Measurements from ENCODE around the gene STAB2. TPM values are rescaled to one million over a fixed set of nuclear protein-coding genes. Genes with fewer than 3 reads are reported as not detected.

STAB2 gene
- total and polyA plus RNA-seq, 4 donors = 3.4 to 42.6 (median 16.6) TPM

- TF ChIP-seq, protein P1, sequence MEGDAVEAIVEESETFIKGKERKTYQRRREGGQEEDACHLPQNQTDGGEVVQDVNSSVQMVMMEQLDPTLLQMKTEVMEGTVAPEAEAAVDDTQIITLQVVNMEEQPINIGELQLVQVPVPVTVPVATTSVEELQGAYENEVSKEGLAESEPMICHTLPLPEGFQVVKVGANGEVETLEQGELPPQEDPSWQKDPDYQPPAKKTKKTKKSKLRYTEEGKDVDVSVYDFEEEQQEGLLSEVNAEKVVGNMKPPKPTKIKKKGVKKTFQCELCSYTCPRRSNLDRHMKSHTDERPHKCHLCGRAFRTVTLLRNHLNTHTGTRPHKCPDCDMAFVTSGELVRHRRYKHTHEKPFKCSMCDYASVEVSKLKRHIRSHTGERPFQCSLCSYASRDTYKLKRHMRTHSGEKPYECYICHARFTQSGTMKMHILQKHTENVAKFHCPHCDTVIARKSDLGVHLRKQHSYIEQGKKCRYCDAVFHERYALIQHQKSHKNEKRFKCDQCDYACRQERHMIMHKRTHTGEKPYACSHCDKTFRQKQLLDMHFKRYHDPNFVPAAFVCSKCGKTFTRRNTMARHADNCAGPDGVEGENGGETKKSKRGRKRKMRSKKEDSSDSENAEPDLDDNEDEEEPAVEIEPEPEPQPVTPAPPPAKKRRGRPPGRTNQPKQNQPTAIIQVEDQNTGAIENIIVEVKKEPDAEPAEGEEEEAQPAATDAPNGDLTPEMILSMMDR (IDR thresholded peaks at IDR 0.05; ENCODE audit: low read depth, low read length, missing input control) = no peak
- TF ChIP-seq, protein P2, sequence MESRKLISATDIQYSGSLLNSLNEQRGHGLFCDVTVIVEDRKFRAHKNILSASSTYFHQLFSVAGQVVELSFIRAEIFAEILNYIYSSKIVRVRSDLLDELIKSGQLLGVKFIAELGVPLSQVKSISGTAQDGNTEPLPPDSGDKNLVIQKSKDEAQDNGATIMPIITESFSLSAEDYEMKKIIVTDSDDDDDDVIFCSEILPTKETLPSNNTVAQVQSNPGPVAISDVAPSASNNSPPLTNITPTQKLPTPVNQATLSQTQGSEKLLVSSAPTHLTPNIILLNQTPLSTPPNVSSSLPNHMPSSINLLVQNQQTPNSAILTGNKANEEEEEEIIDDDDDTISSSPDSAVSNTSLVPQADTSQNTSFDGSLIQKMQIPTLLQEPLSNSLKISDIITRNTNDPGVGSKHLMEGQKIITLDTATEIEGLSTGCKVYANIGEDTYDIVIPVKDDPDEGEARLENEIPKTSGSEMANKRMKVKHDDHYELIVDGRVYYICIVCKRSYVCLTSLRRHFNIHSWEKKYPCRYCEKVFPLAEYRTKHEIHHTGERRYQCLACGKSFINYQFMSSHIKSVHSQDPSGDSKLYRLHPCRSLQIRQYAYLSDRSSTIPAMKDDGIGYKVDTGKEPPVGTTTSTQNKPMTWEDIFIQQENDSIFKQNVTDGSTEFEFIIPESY (IDR thresholded peaks at IDR 0.05) = no peak
- TF ChIP-seq JUND (IDR thresholded peaks at IDR 0.05) (no peak), RAD21 (IDR thresholded peaks at IDR 0.05) (no peak), FOXA1 (IDR thresholded peaks at IDR 0.05) (no peak), TAF1 (conservative IDR thresholded peaks at IDR 0.05) (no peak), FOXA2 (IDR thresholded peaks at IDR 0.05) (no peak), GABPA (IDR thresholded peaks at IDR 0.05 in 1 of 2, conservative IDR thresholded peaks at IDR 0.05 in 1 of 2) (no peak)
- Histone ChIP-seq H3K4me1 (ENCODE audit: control insufficient read depth in 4 of 4, insufficient read depth in 4 of 4, low read length in 3 of 4) (no peaks in the 10 kb centered on the region), H3K9me3 (ENCODE audit: control insufficient read depth in 4 of 4, low read length in 3 of 4) (no peaks in the 10 kb centered on the region), H3K36me3 (ENCODE audit: control insufficient read depth in 4 of 4, insufficient read depth in 3 of 4, low read depth in 1 of 4, low read length in 3 of 4) (no peaks in the 10 kb centered on the region), H3K27me3 (ENCODE audit: control insufficient read depth in 4 of 4, insufficient read depth in 4 of 4, low read length in 3 of 4) (no peaks in the 10 kb centered on the region), H3K27ac (ENCODE audit: low read depth in 1 of 2, low read length in 2 of 2) (no peak overlapping the region), H3K9ac (ENCODE audit: low read depth in 1 of 2, low read length in 2 of 2) (no peak overlapping the region), H3K4me3 (ENCODE audit: low read depth in 1 of 3, low read length in 3 of 3) (no peak overlapping the region)
- 75% methylated on average over 1 of the region's 1 CpG for WGBS
- no peak for DNase-seq (ENCODE audit: low spot score)
Observed at GRCh38 chr12:103558879-103559278, 28.2 kb upstream of the STAB2 start.

DNA sequence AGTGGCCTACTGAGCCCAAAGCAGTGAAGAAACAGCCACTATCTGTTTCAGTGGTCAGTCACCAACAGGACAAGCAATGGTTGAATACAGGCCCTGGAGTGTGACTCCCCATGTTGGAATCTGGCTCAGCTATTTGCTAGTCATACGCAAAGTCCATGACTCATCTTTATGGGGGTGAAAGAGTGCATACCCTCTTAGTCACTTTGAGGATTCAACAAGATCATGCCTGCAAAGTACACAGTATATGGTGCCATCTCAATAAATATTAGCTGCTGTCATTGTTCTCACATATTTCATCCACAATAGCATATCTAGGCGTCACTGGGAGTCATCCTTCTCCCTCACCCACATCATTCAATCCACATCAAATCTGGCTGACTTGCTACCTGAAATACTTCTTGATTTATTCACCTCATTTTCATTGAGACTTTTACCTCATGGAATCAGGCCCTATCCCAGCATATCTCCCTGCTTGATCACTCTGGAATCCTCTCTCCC, 26.4 kb upstream of the STAB2 start:
- no peak for TF ChIP-seq RXRA (IDR thresholded peaks at IDR 0.05)
- TF ChIP-seq GABPA (IDR thresholded peaks at IDR 0.05 in 1 of 2, conservative IDR thresholded peaks at IDR 0.05 in 1 of 2) = no peak
- TF ChIP-seq TAF1 (conservative IDR thresholded peaks at IDR 0.05) = no peak
- TF ChIP-seq SP1 (IDR thresholded peaks at IDR 0.05) = no peak
- TF ChIP-seq NR2F2 (IDR thresholded peaks at IDR 0.05) = no peak
- TF ChIP-seq FOXA1 (IDR thresholded peaks at IDR 0.05) = no peak
- no peak for TF ChIP-seq YY1 (IDR thresholded peaks at IDR 0.05)
- no peak for TF ChIP-seq RAD21 (IDR thresholded peaks at IDR 0.05)
- TF ChIP-seq, protein P1 (IDR thresholded peaks at IDR 0.05; ENCODE audit: low read depth, low read length, missing input control) = no peak
- no peak for TF ChIP-seq HNF4G (IDR thresholded peaks at IDR 0.05)
- DNase-seq (ENCODE audit: low spot score) = no peak

More for the DNA sequence above, 26.4 kb upstream of the STAB2 start:
- H3K9me3 ChIP-seq (ENCODE audit: control insufficient read depth in 4 of 4, low read length in 3 of 4) = peaks cover 0 to 8% (median 2%) of the 10 kb centered on the region in 4 donors
- 89% methylated on average over 2 of the region's 2 CpGs for WGBS
- no peaks in the 10 kb centered on the region for H3K36me3 ChIP-seq (ENCODE audit: control insufficient read depth in 4 of 4, insufficient read depth in 3 of 4, low read depth in 1 of 4, low read length in 3 of 4)
- no peak overlapping the region for H3K9ac ChIP-seq (ENCODE audit: low read depth in 1 of 2, low read length in 2 of 2)
- no peaks in the 10 kb centered on the region for H3K27me3 ChIP-seq (ENCODE audit: control insufficient read depth in 4 of 4, insufficient read depth in 4 of 4, low read length in 3 of 4)
- no peaks in the 10 kb centered on the region for H3K4me1 ChIP-seq (ENCODE audit: control insufficient read depth in 4 of 4, insufficient read depth in 4 of 4, low read length in 3 of 4)
- H3K4me3 ChIP-seq (ENCODE audit: low read depth in 1 of 3, low read length in 3 of 3) = no peak overlapping the region
- H3K27ac ChIP-seq (ENCODE audit: low read depth in 1 of 2, low read length in 2 of 2) = no peak overlapping the region

Measured in liver (tissue), 9 donors.